Activated CD8-positive, alpha-beta memory T cell treated with anti-CD3 and anti-CD28 coated beads, Interleukin-2, amount 10 ng/mL, durations not matched to agents 7 days and 5 days (primary cell): ENCODE measurements around the gene MAN2C1. TPM values are rescaled to one million over a fixed set of nuclear protein-coding genes. Genes with fewer than 3 reads are reported as not detected.
"Not testable (repeated sequence)": the region's sequence is repeated elsewhere in the genome, so short reads cannot be mapped to it uniquely, and the experiment has no call there.

ENCODE experiments used
- ATAC-seq: fragments of 150-1000 bp; cut with Tn5 transposase; one replicate; pipeline ENCODE4 v1.10.0; 2021; ENCODE audit warnings: moderate library complexity
- CTCF ChIA-PET: fragments of 350-600 bp; sonication (Branson Sonifier 250); formaldehyde crosslinking; loops from one replicate; lab custom pipeline; 2021; ENCODE audit warnings: antibody characterized with exemption; lab: Charles Lee
- DNase-seq: peaks from one replicate; pipeline ENCODE4 v3.0.0-alpha.2; 2020
- H3K27ac Mint-ChIP-seq: one replicate; pipeline ENCODE4 v1.8.0; 2021; ENCODE audit warnings: mild to moderate bottlenecking, mixed read lengths
- H3K27me3 Mint-ChIP-seq: one replicate; pipeline ENCODE4 v1.8.0; 2021; ENCODE audit warnings: mixed read lengths
- H3K36me3 Mint-ChIP-seq: one replicate; pipeline ENCODE4 v1.8.0; 2021; ENCODE audit warnings: mild to moderate bottlenecking, mixed read lengths
- H3K4me1 Mint-ChIP-seq: one replicate; pipeline ENCODE4 v1.8.0; 2021; ENCODE audit warnings: mixed read lengths
- H3K4me3 Mint-ChIP-seq: one replicate; pipeline ENCODE4 v1.8.0; 2021; ENCODE audit warnings: mild to moderate bottlenecking, moderate library complexity, mixed read lengths
- H3K9me3 Mint-ChIP-seq: one replicate; pipeline ENCODE4 v1.8.0; 2022; ENCODE audit warnings: low read depth, mixed read lengths
- total RNA-seq, 2 experiments: library from RNA; stranded (reverse); gene quantifications; one replicate each; pipeline ENCODE4 v1.2.3, GENCODE V29; 2021

The MAN2C1 gene
- total RNA-seq, 2 experiments from 2014 or later, result 143 to 170 TPM

DNA sequence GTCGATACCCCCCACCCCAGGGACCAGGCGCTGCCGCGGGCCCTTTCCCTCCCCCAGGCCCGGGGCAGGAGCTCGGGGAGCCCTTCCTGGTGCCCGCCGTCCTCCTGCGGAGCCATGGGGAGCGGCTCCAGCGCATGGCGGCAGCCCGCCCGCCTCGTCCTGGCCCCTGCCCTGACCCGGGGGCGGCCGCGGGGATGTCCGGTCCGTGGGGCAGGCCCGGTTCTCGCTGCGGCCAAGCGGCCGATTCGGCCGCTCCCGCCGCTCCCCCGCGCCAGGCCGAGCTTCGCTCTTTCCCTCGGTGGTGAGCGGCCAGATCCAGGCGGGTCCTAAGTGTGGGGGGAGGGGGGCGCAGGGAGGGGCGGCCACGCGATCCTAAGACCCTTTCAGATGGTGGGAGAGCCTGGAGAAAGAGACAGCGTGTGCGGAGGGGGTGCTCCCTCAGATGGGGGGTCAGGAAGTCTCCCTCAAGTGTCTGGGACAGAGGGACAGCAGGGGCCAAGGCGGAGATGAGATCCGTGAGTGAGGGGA, 20.3 kb downstream of the MAN2C1 start:
- ATAC-seq, result no peak
- H3K4me1 Mint-ChIP-seq, result peaks cover 31% of the 10 kb centered on the region
- no peak overlapping the region for H3K4me3 Mint-ChIP-seq
- H3K27ac Mint-ChIP-seq, result no peak overlapping the region
- H3K36me3 Mint-ChIP-seq, result peaks cover 40% of the 10 kb centered on the region
- DNase-seq, result no peak
- H3K27me3 Mint-ChIP-seq, result peaks cover 24% of the 10 kb centered on the region
- peaks cover 9% of the 10 kb centered on the region for H3K9me3 Mint-ChIP-seq
- CTCF ChIA-PET, result no interaction called here

DNA sequence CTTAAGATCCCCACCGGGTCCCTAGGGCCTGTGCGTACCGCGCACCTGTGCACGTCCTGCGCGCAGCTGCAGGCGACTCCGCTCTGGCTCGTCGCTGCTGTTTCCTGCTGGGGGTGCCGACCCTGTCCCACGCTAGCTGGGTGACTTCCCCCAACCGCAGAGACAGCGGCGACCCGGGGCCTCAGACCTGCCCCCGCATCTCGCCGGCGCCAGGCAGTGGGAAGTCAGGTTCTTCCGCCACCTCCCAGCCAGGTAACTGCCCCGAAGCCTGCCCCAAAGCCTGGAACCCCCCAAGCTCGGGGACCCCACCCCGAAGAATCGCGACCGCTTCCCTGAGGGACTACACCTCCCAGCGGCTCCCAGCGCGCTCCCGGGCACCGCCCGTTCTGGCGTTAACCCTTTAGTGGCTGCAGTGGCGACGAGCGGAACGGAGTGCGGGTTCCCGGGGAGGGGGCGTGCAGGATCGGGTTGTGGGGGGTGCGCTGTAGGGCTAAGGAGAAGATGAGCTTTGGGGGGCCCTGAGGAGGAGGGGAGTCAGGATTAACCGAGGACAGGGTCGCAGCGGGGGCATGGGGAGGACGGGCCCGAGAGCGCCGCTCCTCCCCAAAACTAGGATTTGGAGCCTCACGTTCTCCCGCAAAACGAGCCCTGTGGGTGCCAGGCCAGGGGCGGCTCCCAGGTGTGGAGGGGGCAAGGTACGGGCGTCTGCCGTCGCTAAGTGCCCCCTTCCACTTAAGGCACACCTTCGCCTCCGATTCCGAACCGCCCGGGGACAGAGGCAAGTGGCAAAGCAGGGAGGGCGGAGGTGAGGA, 21.0 kb downstream of the MAN2C1 start:
- Mint-ChIP-seq H3K4me3 (peak overlapping the region; percentile 41), H3K36me3 (peaks cover 36% of the 10 kb centered on the region), H3K9me3 (peaks cover 9% of the 10 kb centered on the region), H3K27ac (peak overlapping the region; percentile 7), H3K27me3 (peaks cover 24% of the 10 kb centered on the region), H3K4me1 (peaks cover 31% of the 10 kb centered on the region)
- ATAC-seq (no peak), DNase-seq (no peak)
- CTCF ChIA-PET, result no interaction called here

DNA sequence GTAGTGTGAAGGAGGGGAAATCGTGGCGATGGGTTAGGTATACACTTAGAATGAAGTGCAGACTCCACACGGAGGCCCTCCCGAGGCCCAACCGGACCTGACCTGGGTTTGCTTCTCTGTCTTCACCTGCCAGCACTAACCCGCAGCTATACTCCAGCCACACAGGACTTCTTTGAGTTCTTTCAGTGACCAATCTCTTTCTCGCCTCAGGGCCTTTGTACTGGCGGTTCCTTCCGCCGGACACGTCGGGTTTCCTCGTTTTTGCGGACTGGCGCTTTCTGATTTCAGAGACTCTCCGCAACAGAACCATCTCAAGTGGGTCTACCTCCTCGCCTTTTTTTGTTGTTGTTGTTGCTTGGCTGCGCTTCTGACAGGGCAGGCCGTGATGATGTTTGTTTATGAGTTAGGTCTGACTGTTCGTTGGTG, 21.6 kb downstream of the MAN2C1 start, which contains the start of gene NEIL1:
TSS of gene NEIL1 (plus strand) at position 244 of the 426 bp plus-strand sequence. CDS start 1,867 bp downstream, outside the sequence.
- peaks cover 24% of the 10 kb centered on the region for H3K27me3 Mint-ChIP-seq
- H3K9me3 Mint-ChIP-seq, result peaks cover 9% of the 10 kb centered on the region
- peaks cover 31% of the 10 kb centered on the region for H3K4me1 Mint-ChIP-seq
- peaks cover 31% of the 10 kb centered on the region for H3K36me3 Mint-ChIP-seq
- ATAC-seq (no peak), DNase-seq (no peak)
- H3K27ac Mint-ChIP-seq, result peak within 1 kb of the TSS; percentile 7
- H3K4me3 Mint-ChIP-seq, result peak within 1 kb of the TSS; percentile 41
- CTCF ChIA-PET, result no interaction called here

DNA sequence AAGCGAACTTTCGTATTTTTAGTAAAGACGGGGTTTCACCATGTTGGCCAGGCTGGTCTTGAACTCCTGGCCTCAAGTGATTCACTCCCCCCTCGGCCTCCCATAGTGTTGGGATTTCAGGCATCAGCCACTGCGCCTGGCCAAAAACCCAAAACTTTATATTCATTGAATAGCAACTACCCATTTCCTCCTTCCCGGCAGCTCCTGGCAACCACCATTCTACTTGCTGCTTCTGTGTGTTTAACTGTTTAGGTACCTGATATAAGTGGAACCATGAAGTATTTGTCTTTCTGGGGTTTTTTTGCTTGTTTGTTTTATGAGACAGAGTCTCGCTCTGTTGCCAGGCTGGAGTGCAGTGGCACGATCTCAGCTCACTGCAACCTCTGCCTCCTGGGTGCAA, 24.5 kb downstream of the MAN2C1 start:
- not testable (repeated sequence) for H3K4me3 Mint-ChIP-seq, H3K27ac Mint-ChIP-seq, DNase-seq, H3K4me1 Mint-ChIP-seq, H3K9me3 Mint-ChIP-seq, ATAC-seq
- peaks cover 13% of the 10 kb centered on the region for H3K36me3 Mint-ChIP-seq
- peaks cover 20% of the 10 kb centered on the region for H3K27me3 Mint-ChIP-seq
- CTCF ChIA-PET, result interaction anchor here (0.6 kb wide), 1 partner anchor 342 kb away, joined by 3 read pairs; no protein-coding TSS in a partner anchor

DNA sequence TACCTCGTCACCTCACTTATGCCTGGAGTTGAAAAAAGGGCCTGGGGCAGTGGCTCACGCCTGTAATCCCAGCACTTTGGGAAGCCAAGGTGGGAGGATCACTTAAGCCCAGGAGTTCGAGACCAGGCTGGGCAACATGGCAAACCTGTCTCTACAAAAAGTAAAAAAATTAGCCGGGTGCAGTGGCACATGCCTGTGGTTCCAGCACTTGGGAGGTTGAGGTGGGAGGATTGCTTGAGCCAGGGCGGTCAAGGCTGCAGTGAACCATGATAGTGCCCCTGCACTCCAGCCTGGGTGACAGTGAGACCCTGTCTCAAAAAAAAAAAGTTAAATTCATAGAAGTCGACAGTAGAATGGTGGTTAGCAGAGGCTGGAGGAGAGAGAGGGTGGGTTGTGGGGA, 26.2 kb downstream of the MAN2C1 start:
- H3K4me3 Mint-ChIP-seq, result no peak overlapping the region
- CTCF ChIA-PET, result interaction anchor here (1.7 kb wide), 1 partner anchor 25 kb away, joined by 5 read pairs; no protein-coding TSS in a partner anchor
- peaks cover 3% of the 10 kb centered on the region for H3K9me3 Mint-ChIP-seq
- peaks cover 14% of the 10 kb centered on the region for H3K27me3 Mint-ChIP-seq
- H3K36me3 Mint-ChIP-seq, result peaks cover 9% of the 10 kb centered on the region
- no peak for DNase-seq
- H3K4me1 Mint-ChIP-seq, result peaks cover 13% of the 10 kb centered on the region
- no peak overlapping the region for H3K27ac Mint-ChIP-seq
- ATAC-seq, result no peak

DNA sequence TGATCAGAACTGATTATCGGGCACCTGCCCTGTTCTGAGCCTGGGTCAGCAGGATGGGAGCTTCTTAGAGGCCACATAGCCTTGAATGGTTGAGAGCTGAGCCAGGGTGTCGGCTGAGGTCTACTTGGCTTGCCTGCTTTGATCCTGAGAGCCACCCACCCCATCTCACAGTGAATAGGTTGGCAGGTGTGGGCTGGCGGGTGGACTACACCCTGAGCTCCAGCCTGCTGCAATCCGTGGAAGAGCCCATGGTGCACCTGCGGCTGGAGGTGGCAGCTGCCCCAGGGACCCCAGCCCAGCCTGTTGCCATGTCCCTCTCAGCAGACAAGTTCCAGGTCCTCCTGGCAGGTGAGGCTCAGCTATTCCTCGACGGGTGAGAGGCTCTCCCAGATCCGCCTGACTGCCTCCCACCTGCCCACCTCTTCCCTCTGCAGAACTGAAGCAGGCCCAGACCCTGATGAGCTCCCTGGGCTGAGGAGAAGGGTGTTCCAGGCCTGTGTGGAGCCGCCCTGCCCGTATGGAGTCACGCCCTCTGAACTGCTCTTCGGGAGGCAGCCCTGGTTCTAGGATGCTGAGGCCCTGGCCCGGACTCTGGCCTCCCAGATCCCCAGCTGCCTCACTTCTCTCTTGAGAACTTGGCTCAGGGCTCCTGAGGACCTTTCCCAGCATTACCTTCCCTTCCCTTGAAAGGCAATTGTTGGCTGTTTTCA, 28.7 kb downstream of the MAN2C1 start:
- ATAC-seq (no peak), DNase-seq (peak; percentile 37)
- Mint-ChIP-seq H3K9me3 (no peaks in the 10 kb centered on the region), H3K4me3 (no peak overlapping the region), H3K27ac (no peak overlapping the region), H3K27me3 (no peaks in the 10 kb centered on the region), H3K4me1 (peaks cover 21% of the 10 kb centered on the region), H3K36me3 (peaks cover 2% of the 10 kb centered on the region)
- CTCF ChIA-PET, result no interaction called here

DNA sequence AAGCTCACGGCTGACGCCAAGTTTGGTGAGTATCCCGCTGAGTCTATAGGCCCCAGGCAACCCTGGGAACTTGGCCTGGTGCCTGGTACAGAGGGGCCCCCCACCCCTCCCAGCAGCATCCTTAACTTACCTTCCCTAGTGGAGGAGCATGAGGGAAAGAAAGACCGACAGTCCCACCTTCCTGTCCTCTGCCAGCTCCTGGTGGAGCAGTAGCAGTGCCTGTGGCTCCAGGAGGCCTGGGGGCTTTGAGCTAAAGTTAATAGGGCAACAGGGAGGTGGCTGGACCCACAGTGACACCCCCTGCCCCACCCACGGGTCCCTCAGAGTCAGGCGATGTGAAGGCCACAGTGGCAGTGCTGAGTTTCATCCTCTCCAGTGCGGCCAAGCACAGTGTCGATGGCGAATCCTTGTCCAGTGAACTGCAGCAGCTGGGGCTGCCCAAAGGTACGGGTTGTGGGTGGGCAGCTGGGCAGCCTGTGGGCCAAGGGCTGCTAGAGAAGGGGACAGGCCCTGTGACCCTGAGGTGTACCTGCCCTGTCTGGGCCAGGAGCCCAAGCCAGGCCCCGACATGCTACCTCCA, 29.7 kb downstream of the MAN2C1 start:
- Mint-ChIP-seq H3K36me3 (peaks cover 2% of the 10 kb centered on the region), H3K27me3 (no peaks in the 10 kb centered on the region), H3K27ac (no peak overlapping the region), H3K9me3 (no peaks in the 10 kb centered on the region), H3K4me3 (no peak overlapping the region), H3K4me1 (peaks cover 21% of the 10 kb centered on the region)
- CTCF ChIA-PET, result no interaction called here
- ATAC-seq, result no peak
- DNase-seq, result no peak

DNA sequence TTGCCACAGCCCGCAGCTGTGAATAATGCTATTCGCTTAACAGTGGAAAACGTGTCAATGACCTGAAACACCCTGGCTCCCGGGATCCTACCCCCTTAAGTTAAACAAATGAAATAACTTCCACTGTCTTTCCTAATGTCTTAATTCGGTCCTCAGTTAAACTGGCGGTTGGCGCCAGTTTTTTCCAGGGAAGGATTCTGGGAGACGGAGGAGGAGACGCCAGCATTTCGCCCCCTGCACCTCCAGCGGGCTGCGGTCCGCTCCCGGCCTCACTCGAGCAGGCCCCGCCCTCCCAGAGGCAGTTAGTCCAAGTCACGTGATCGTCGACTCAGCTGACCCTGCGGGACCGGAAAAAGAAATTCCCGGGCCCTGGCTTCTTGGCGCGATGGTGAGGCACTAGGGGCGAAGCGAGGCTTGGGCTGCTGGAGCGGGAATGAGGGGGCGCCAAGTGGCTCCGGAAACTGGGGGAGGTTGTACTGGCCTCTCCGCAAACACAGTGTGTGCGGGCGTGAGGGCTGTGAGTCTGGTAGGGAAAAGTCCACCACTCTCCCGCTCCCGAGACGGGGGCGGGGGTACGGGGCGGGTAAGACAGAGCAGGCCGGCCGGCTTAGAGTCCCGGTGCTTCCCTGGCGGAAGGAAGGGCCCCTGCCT, 32.6 kb downstream of the MAN2C1 start, which contains the start of gene COMMD4:
TSS of gene COMMD4 (plus strand) at position 359 of the 651 bp plus-strand sequence. CDS start at position 386, 27 bp downstream.
- CTCF ChIA-PET, result interaction anchor here (1.4 to 3.2 kb wide), 3 partner anchors 33 to 315 kb away, joined by 3 to 11 read pairs (median 3); partner anchors contain the start of gene MAN2C1
- Mint-ChIP-seq H3K27me3 (peaks cover 3% of the 10 kb centered on the region), H3K27ac (peak within 1 kb of the TSS; percentile 92), H3K4me1 (peaks cover 21% of the 10 kb centered on the region), H3K4me3 (peak within 1 kb of the TSS; percentile 91), H3K9me3 (no peaks in the 10 kb centered on the region), H3K36me3 (peaks cover 2% of the 10 kb centered on the region)
- peak; percentile 85 for ATAC-seq
- DNase-seq, result peak; percentile 92

DNA sequence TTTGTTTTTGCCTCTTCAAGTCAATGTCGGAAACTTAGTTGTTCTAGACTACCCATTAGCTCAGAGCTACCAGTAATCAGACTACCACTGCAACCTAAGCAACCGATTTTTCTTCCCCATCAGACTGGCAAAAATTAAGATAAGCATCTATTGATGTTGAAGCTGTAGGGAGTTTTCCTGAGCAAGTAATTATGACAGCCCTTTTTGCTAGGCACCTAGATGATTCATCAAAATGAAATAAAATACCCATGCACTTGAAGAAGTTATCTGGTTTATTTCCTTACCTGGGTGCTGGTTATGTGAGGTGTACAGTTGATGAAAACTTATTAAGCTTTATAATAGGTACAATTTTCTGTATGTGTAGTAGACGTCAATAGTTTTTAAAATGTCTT, 33.1 kb downstream of the MAN2C1 start:
- Mint-ChIP-seq H3K9me3 (no peaks in the 10 kb centered on the region), H3K4me3 (peak overlapping the region; percentile 91), H3K27ac (peak overlapping the region; percentile 92), H3K4me1 (peaks cover 21% of the 10 kb centered on the region), H3K27me3 (peaks cover 3% of the 10 kb centered on the region), H3K36me3 (peaks cover 2% of the 10 kb centered on the region)
- DNase-seq, result no peak
- CTCF ChIA-PET, result interaction anchor here (1.4 to 3.2 kb wide), 3 partner anchors 33 to 316 kb away, joined by 3 to 11 read pairs (median 3); partner anchors contain the start of gene MAN2C1
- no peak for ATAC-seq

DNA sequence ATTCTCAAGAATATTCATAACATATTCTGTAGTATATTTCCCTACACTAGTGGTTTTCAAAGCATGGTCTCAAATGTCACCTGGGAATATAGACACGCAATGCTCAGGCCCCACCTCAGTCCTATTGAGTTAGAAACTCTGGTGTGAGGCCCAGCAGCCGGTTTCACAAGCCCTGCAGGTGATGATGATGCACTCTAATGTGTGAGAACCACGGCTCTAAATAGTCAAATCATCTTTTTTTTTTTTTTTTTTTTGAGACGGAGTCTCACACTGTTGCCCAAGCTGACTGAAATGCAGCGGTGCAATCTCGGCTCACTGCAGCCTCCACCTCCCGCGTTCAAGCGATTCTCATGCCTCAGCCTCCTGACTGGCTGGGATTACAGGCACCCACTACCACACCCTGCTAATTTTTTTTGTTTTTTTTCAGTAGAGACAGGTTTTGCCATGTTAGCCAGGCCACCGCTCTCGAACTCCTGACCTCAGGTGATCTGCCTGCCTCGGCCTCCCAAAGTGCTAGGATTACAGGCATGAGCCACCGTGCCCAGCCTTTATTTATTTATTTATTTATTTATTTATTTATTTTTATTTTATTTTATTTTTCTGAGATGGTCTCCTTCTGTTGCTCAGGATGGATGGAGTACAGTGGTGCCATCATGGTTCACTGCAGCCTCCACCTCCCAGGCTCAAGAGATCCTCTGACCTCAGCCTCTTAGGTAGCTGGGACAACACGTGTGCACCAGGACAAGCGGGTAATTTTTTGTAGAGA, 34.6 kb downstream of the MAN2C1 start:
- H3K4me3 Mint-ChIP-seq, ATAC-seq, H3K9me3 Mint-ChIP-seq, H3K36me3 Mint-ChIP-seq, DNase-seq, H3K27ac Mint-ChIP-seq, H3K27me3 Mint-ChIP-seq: not testable (repeated sequence)
- CTCF ChIA-PET, result interaction anchor here (3.2 kb wide), 1 partner anchor 35 kb away, joined by 11 read pairs; the partner anchor contains the start of gene MAN2C1
- peaks cover 21% of the 10 kb centered on the region for H3K4me1 Mint-ChIP-seq

DNA sequence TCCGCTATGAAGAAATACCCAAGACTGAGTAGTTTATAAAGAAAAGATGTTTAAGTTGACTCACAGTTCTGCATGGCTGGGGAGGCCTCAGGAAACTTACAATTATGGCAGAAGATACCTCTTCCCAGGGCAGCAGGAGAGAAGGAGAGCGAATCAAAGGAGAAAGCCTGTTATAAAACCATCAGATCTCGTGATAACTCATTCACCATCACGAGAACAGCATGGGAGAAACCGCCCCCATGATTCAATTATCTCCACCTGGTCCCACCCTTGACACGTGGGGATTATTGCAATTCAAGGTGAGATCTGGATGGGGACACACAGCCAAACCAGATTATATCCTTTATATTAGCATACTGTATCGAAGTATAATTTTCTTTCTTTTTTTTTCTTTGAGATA, 36.3 kb downstream of the MAN2C1 start:
- CTCF ChIA-PET, H3K27me3 Mint-ChIP-seq, H3K4me3 Mint-ChIP-seq, H3K36me3 Mint-ChIP-seq, H3K9me3 Mint-ChIP-seq, ATAC-seq, H3K27ac Mint-ChIP-seq, DNase-seq: not testable (repeated sequence)
- peaks cover 15% of the 10 kb centered on the region for H3K4me1 Mint-ChIP-seq

DNA sequence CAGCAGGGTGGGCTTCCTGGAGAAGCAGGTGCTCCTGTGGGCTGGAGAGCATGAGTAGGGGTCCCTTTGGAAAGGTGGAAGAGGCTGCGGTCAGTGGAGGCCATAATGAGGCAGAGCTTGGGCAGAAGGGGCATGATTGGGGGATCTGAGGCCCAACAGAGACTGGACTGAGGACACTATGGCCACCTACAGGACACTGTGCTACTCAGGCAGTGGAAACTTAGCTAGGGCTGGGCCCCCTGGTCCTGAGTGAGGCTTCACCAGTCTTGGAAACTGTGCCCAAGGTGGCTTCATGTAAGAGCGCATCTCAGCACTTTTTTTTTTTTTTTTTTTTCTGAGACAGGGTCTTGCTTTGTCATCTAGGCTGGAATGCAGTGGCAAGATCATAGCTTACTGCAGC, 38.8 kb downstream of the MAN2C1 start:
- Mint-ChIP-seq H3K4me3 (no peak overlapping the region), H3K27me3 (peaks cover 3% of the 10 kb centered on the region), H3K36me3 (no peaks in the 10 kb centered on the region), H3K27ac (no peak overlapping the region), H3K4me1 (no peaks in the 10 kb centered on the region), H3K9me3 (no peaks in the 10 kb centered on the region)
- CTCF ChIA-PET, result no interaction called here
- DNase-seq (no peak), ATAC-seq (no peak)
